HepG2 (cell line): ENCODE data around the gene NOP9. TPM values are rescaled to one million over a fixed set of nuclear protein-coding genes. Genes with fewer than 3 reads are reported as not detected.

Experiments
- ATAD3A ChIP-seq: sonication (generic); formaldehyde crosslinking; IDR thresholded peaks from 2 replicates; pipeline ENCODE4 v1.4.0; 2020; ENCODE audit warnings: missing genetic modification reagents
- CBFB ChIP-seq: sonication (generic); formaldehyde crosslinking; IDR thresholded peaks from 2 replicates; pipeline ENCODE4 v1.4.0; 2020; ENCODE audit warnings: missing genetic modification reagents
- CSRNP2 ChIP-seq: sonication (generic); formaldehyde crosslinking; conservative IDR thresholded peaks from 2 replicates; pipeline ENCODE4 v1.8.0; 2022; ENCODE audit warnings: low read depth, missing genetic modification reagents
- GRHL1 ChIP-seq: sonication (generic); formaldehyde crosslinking; conservative IDR thresholded peaks from 2 replicates; pipeline ENCODE4 v1.8.0; 2022; ENCODE audit warnings: missing genetic modification reagents
- HDAC6 ChIP-seq: fragments of 200-600 bp; sonication (generic); IDR thresholded peaks from 2 replicates; pipeline ENCODE4 v1.7.0; 2017; ENCODE audit warnings: mild to moderate bottlenecking, antibody characterized with exemption, low read length, low read depth
- HNRNPK ChIP-seq: fragments of 200-400 bp; formaldehyde crosslinking; IDR thresholded peaks from 2 replicates; pipeline ENCODE4 v1.6.1; 2018; ENCODE audit warnings: low read length, low read depth, moderate library complexity, mild to moderate bottlenecking; ENCODE audit not compliant: poor library complexity, severe bottlenecking
- HNRNPL ChIP-seq: fragments of 200-400 bp; formaldehyde crosslinking; IDR thresholded peaks from 2 replicates; pipeline ENCODE4 v1.6.1; 2017; ENCODE audit warnings: mild to moderate bottlenecking, low read depth, low read length
- NFKBIZ ChIP-seq: IDR thresholded peaks from 2 replicates; pipeline ENCODE4 v1.6.1; 2018; ENCODE audit warnings: missing genetic modification reagents, missing compliant biosample characterization
- POLR2G ChIP-seq: fragments of 200-400 bp; formaldehyde crosslinking; IDR thresholded peaks from 2 replicates; pipeline ENCODE4 v1.6.1; 2018; ENCODE audit warnings: mild to moderate bottlenecking, low read depth, low read length, moderate library complexity
- RFXANK ChIP-seq: IDR thresholded peaks from 2 replicates; pipeline ENCODE4 v1.6.1; 2016
- ZBTB7A ChIP-seq: sonication (generic); formaldehyde crosslinking; IDR thresholded peaks from 2 replicates; pipeline ENCODE4 v1.8.0; 2022; ENCODE audit warnings: mild to moderate bottlenecking, missing genetic modification reagents
- ZNF143 ChIP-seq: sonication (generic); formaldehyde crosslinking; IDR thresholded peaks from 2 replicates; pipeline ENCODE4 v1.4.0; 2020; ENCODE audit warnings: missing genetic modification reagents
- ZNF382 ChIP-seq: sonication (generic); formaldehyde crosslinking; IDR thresholded peaks from 2 replicates; pipeline ENCODE4 v1.5.0; 2020; ENCODE audit warnings: missing genetic modification reagents, mild to moderate bottlenecking, borderline replicate concordance
- ZNF383 ChIP-seq: sonication (generic); formaldehyde crosslinking; IDR thresholded peaks from 2 replicates; pipeline ENCODE4 v1.4.0; 2020; ENCODE audit warnings: missing genetic modification reagents, mild to moderate bottlenecking, borderline replicate concordance
- ZNF446 ChIP-seq: sonication (generic); formaldehyde crosslinking; IDR thresholded peaks from 2 replicates; pipeline ENCODE4 v1.5.0; 2020; ENCODE audit warnings: mild to moderate bottlenecking, missing genetic modification reagents
- ZNF589 ChIP-seq: sonication (generic); formaldehyde crosslinking; conservative IDR thresholded peaks from 2 replicates; pipeline ENCODE4 v1.8.0; 2022; ENCODE audit warnings: mild to moderate bottlenecking, moderate library complexity, missing genetic modification reagents
- polyA plus RNA-seq, 8 experiments: library from polyadenylated mRNA; depleted of rRNA in 3 of 8; stranded (reverse) in 7 of 8; unstranded in 1 of 8; fragments of >200 nt; fragmentation: Illumina TruSeq in 4 of 8; extraction: Trizol in 4 of 8; gene quantifications; 2 replicates each; pipeline versions ENCODE4 v1.2.1 to v1.2.3, GENCODE V29; 2011 to 2016; ENCODE audit warnings: low read depth in 4 of 8, missing spikeins in 1 of 8, mixed read lengths in 1 of 8; ENCODE audit not compliant: insufficient read depth in 1 of 8
- total RNA-seq, 5 experiments: library from RNA; depleted of rRNA; stranded (reverse); fragments of >200 nt; fragmentation: Illumina TruSeq; extraction: Trizol; gene quantifications; 2 replicates each; pipeline ENCODE4 v1.2.3, GENCODE V29; 2016; ENCODE audit warnings: low read depth in 1 of 5
- TF ChIP-seq, protein P1 (sequence below): sonication (generic); formaldehyde crosslinking; IDR thresholded peaks from 2 replicates; pipeline ENCODE4 v1.4.0; 2020; ENCODE audit warnings: mild to moderate bottlenecking, missing genetic modification reagents
- TF ChIP-seq, protein P2 (sequence below): sonication (generic); formaldehyde crosslinking; IDR thresholded peaks from 2 replicates; pipeline ENCODE4 v1.8.0; 2022; ENCODE audit warnings: mild to moderate bottlenecking, missing genetic modification reagents
- TF ChIP-seq, protein P3 (sequence below): sonication (generic); formaldehyde crosslinking; IDR thresholded peaks from 2 replicates; pipeline ENCODE4 v1.5.0; 2020; ENCODE audit warnings: missing genetic modification reagents
- TF ChIP-seq, protein P4 (sequence below): sonication (generic); formaldehyde crosslinking; IDR thresholded peaks from 2 replicates; pipeline ENCODE4 v1.9.0; 2022; ENCODE audit warnings: low read depth, missing genetic modification reagents

NOP9 gene
- total and polyA plus RNA-seq, 2 of the 13 experiments (the other 11 are each of a cell fraction or from before 2014, with no cell fraction given) = 24.5 to 61.6 TPM

DNA sequence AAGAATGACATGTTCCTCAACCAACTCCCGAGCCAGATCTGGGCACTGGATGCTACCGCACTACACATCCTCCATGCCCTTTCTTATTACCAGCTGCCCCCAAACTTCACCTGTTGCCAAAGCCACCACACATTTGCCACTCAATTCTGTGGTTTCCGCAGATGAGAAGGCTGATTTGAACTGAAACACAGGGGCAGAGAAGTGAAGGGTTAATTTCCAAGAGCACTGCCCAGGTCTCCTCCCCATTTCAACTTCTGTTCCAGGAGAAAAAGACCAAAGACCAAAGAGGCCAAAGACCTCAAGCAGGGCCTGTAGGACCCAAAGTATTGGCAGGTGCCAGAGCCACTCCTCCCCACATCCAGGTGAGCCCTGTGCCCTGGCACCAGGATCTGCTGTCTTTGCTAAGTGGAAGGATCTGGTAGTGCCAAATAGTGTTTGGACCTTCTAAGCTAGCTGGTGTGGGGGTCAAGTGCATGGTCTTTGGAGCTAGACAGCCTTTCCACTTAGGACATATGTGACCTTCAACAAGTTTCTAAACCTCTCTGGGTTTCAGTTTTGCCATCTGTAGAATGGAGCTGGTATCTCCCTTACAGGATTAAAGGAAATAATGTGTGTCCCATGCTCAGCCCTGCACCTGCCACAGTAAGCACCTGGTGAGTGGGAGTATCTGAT, 8.1 kb upstream of the NOP9 start (continued):
- TF ChIP-seq ZNF446 (CRISPR knock-in tag) (no peak), ZNF589 (CRISPR knock-in tag) (no peak), HNRNPL (no peak), ZNF383 (0 out of 2 replicates have a peak, but pooled peaks have one; percentile 76), ZBTB7A (CRISPR knock-in tag) (no peak), CBFB (CRISPR knock-in tag) (no peak), POLR2G (peak; percentile 23; the same call in 1 of the 2 replicates), GRHL1 (CRISPR knock-in tag) (no peak), CSRNP2 (CRISPR knock-in tag) (no peak), NFKBIZ (CRISPR knock-in tag) (no peak), HDAC6 (no peak), ZNF143 (CRISPR knock-in tag) (no peak), ATAD3A (CRISPR knock-in tag) (no peak), RFXANK (CRISPR knock-in tag) (no peak), HNRNPK (no peak), ZNF382 (CRISPR knock-in tag) (no peak)
- TF ChIP-seq, protein P1, sequence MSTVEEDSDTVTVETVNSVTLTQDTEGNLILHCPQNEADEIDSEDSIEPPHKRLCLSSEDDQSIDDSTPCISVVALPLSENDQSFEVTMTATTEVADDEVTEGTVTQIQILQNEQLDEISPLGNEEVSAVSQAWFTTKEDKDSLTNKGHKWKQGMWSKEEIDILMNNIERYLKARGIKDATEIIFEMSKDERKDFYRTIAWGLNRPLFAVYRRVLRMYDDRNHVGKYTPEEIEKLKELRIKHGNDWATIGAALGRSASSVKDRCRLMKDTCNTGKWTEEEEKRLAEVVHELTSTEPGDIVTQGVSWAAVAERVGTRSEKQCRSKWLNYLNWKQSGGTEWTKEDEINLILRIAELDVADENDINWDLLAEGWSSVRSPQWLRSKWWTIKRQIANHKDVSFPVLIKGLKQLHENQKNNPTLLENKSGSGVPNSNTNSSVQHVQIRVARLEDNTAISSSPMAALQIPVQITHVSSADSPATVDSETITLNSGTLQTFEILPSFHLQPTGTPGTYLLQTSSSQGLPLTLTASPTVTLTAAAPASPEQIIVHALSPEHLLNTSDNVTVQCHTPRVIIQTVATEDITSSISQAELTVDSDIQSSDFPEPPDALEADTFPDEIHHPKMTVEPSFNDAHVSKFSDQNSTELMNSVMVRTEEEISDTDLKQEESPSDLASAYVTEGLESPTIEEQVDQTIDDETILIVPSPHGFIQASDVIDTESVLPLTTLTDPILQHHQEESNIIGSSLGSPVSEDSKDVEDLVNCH (CRISPR knock-in tag) = no peak
- TF ChIP-seq, protein P2, sequence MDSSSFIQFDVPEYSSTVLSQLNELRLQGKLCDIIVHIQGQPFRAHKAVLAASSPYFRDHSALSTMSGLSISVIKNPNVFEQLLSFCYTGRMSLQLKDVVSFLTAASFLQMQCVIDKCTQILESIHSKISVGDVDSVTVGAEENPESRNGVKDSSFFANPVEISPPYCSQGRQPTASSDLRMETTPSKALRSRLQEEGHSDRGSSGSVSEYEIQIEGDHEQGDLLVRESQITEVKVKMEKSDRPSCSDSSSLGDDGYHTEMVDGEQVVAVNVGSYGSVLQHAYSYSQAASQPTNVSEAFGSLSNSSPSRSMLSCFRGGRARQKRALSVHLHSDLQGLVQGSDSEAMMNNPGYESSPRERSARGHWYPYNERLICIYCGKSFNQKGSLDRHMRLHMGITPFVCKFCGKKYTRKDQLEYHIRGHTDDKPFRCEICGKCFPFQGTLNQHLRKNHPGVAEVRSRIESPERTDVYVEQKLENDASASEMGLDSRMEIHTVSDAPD = no peak
- TF ChIP-seq, protein P3, sequence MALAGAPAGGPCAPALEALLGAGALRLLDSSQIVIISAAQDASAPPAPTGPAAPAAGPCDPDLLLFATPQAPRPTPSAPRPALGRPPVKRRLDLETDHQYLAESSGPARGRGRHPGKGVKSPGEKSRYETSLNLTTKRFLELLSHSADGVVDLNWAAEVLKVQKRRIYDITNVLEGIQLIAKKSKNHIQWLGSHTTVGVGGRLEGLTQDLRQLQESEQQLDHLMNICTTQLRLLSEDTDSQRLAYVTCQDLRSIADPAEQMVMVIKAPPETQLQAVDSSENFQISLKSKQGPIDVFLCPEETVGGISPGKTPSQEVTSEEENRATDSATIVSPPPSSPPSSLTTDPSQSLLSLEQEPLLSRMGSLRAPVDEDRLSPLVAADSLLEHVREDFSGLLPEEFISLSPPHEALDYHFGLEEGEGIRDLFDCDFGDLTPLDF (CRISPR knock-in tag) = no peak
- TF ChIP-seq, protein P4, sequence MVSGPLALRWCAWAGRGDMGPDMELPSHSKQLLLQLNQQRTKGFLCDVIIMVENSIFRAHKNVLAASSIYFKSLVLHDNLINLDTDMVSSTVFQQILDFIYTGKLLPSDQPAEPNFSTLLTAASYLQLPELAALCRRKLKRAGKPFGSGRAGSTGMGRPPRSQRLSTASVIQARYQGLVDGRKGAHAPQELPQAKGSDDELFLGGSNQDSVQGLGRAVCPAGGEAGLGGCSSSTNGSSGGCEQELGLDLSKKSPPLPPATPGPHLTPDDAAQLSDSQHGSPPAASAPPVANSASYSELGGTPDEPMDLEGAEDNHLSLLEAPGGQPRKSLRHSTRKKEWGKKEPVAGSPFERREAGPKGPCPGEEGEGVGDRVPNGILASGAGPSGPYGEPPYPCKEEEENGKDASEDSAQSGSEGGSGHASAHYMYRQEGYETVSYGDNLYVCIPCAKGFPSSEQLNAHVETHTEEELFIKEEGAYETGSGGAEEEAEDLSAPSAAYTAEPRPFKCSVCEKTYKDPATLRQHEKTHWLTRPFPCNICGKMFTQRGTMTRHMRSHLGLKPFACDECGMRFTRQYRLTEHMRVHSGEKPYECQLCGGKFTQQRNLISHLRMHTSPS = no peak
